Epithelial cell of proximal tubule (primary cell): Measurements from ENCODE around the gene PGAM1. TPM values are rescaled to one million over a fixed set of nuclear protein-coding genes. Genes with fewer than 3 reads are reported as not detected.

Source experiments
- DNase-seq: peaks from one replicate; pipeline ENCODE4 v3.0.0-alpha.2; 2011; ENCODE audit warnings: low read depth
- H3K4me3 ChIP-seq: 2 replicates; pipeline ENCODE4 v1.5.1; 2011; ENCODE audit warnings: low read depth, mild to moderate bottlenecking, low read length
- CTCF ChIP-seq: conservative IDR thresholded peaks from 2 replicates; pipeline ENCODE4 v1.5.1; 2012; ENCODE audit warnings: low read depth, mild to moderate bottlenecking, low read length
- total RNA-seq: library from RNA; depleted of rRNA; stranded (reverse); fragments of >200 nt; gene quantifications from 2 replicates; pipeline ENCODE4 v1.2.3, GENCODE V29; 2015

PGAM1 gene
- total RNA-seq, 1 donor from 2014 or later, result 629 TPM

DNA sequence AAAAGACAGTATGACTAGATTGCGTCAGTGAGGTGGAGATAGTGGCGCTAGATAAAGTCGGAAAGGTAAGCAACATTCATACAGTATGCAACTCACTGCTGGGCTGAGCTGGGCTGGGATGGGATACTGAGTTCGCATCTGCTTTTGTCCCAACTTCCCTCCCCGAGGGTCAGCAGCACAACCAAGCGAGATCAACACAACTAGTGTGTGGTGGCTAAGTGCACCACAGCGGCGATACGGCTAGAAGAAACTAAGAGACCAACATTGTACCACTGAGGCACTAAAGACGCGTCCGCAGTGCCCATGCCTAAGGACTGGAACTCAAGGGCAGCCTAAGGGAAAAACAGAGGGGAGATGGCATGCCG, 19.3 kb downstream of the PGAM1 start:
- peak overlapping the region; percentile 89 for H3K4me3 ChIP-seq
- no peak for DNase-seq
- TF ChIP-seq CTCF, result no peak

- peak; percentile 79 for DNase-seq
- TF ChIP-seq CTCF, result no peak
- H3K4me3 ChIP-seq, result peak within 1 kb of the TSS; percentile 89
Measured at GRCh38 chr10:97445722-97446639, 20.0 kb downstream of the PGAM1 start, which contains the start of the genes EXOSC1 and ZDHHC16. Gene EXOSC1 (minus strand): TSS chr10:97446006. CDS start chr10:97445985, 21 bp downstream. Gene ZDHHC16 (plus strand): TSS chr10:97446175. CDS start chr10:97451676, 5,501 bp downstream.

DNA sequence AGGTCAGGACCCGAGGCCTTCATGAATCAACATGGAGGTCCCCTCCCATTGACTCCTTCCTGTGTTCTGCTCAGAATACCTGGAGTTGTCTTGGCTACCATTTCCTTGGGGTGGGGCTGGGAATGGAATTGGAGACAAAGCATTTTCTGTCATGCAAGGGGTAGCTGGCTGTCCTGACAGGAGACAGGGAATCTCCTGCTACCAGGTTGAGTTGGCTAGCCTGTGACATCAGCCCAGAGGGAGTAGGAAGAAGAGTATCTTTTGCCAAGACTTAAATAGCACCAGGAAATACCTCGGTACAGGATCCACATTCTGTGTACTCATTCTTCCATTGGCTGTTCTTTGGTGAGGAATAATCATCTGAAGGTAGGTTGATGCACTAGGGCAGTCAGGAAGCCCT, 24.8 kb downstream of the PGAM1 start:
- DNase-seq, result no peak
- no peak for TF ChIP-seq CTCF
- H3K4me3 ChIP-seq, result no peak overlapping the region

- DNase-seq, result no peak
- no peak for TF ChIP-seq CTCF
Measured at GRCh38 chr10:97451605-97452004, 25.6 kb downstream of the PGAM1 start.

DNA sequence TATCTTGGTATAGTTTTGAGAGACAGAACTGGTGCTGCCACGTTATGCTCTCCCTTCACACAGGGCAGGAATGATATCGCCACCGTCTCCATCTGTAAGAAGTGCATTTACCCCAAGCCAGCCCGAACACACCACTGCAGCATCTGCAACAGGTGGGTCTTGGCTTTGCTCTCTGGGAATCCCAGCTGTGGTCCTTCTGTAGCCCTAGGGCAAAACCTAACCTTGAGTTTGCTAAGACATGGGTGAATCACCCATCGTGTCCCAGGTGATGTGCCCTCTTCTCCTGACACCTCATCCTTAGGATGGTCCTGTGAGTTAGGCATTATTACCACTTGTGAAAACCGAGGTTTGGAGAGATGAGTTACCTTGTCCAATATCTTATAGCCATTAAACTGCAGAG, 26.4 kb downstream of the PGAM1 start:
- H3K4me3 ChIP-seq, result no peak overlapping the region
- TF ChIP-seq CTCF, result no peak
- DNase-seq, result no peak

More at GRCh38 chr10:97451605-97452004, 25.6 kb downstream of the PGAM1 start:
- no peak overlapping the region for H3K4me3 ChIP-seq

- no peak for DNase-seq
- no peak for TF ChIP-seq CTCF
- H3K4me3 ChIP-seq, result no peak overlapping the region
Measured at GRCh38 chr10:97454330-97455036, 28.5 kb downstream of the PGAM1 start.
